Endothelial cell of umbilical vein (primary cell): Measurements from ENCODE around the gene METTL26. TPM values are rescaled to one million over a fixed set of nuclear protein-coding genes. Genes with fewer than 3 reads are reported as not detected.

Experiments used
- BruUV-seq: library from RNA; stranded (reverse); fragments of 400-500 nt; replicated peaks from 2 replicates; lab custom pipeline; 2021; lab: Mats Ljungman, UMichigan
- CTCF ChIA-PET: fragments of 300-600, 350-600 bp; sonication (Branson Sonifier 250); formaldehyde crosslinking; loops from one replicate; lab custom pipeline; 2021; ENCODE audit warnings: antibody characterized with exemption, inconsistent platforms; lab: Charles Lee
- POLR2A ChIA-PET: fragments of 300-600, 350-600 bp; sonication (Branson Sonifier 250); formaldehyde crosslinking; loops from one replicate; lab custom pipeline; 2021; ENCODE audit warnings: antibody characterized with exemption, inconsistent platforms; lab: Charles Lee
- DNase-seq: peaks from one replicate; pipeline ENCODE4 v3.0.0-alpha.2; 2011; ENCODE audit warnings: low read depth, low spot score
- FAIRE-seq: peaks from 2 replicates; lab custom pipeline; 2011; peaks lifted over from hg19 to GRCh38; lab: Jason Lieb, UNC
- H2AFZ ChIP-seq: 2 replicates; pipeline ENCODE4 v1.6.0; 2012; ENCODE audit warnings: low read depth, low read length, control low read depth, inconsistent platforms
- H3K27ac ChIP-seq: 2 replicates; pipeline ENCODE4 v1.5.1; 2011; ENCODE audit warnings: low read depth, mild to moderate bottlenecking, control low read depth, low read length, moderate library complexity; ENCODE audit not compliant: insufficient read depth
- H3K27me3 ChIP-seq, 2 experiments: 2 replicates each; pipeline versions ENCODE4 v1.6.0 to v1.6.1; 2011; ENCODE audit warnings: low read length in 2 of 2, mixed read lengths in 1 of 2; ENCODE audit not compliant: control insufficient read depth in 2 of 2, insufficient read depth in 2 of 2
- H3K36me3 ChIP-seq, 2 experiments: 2 replicates in 1 of 2; 3 replicates in 1 of 2; pipeline ENCODE4 v1.5.1; 2011; ENCODE audit warnings: low read length in 2 of 2, mild to moderate bottlenecking in 1 of 2, moderate library complexity in 1 of 2; ENCODE audit not compliant: control insufficient read depth in 2 of 2, insufficient read depth in 2 of 2; ENCODE audit errors: extremely low read depth in 1 of 2
- H3K4me1 ChIP-seq: 3 replicates; pipeline ENCODE4 v1.5.1; 2011; ENCODE audit warnings: mild to moderate bottlenecking, low read length; ENCODE audit not compliant: control insufficient read depth, insufficient read depth; ENCODE audit errors: extremely low read depth
- H3K4me2 ChIP-seq: 2 replicates; pipeline ENCODE4 v1.6.1; 2011; ENCODE audit warnings: low read length, control low read depth, mixed read lengths; ENCODE audit not compliant: insufficient read depth
- H3K4me3 ChIP-seq, 3 experiments: fragments of 200-600 bp in 1 of 3; sonication (generic), shearing (Covaris generic) in 1 of 3; replicated peaks in 1 of 3; 2 replicates each; pipeline ENCODE4 v1.5.1; 2011 to 2016; ENCODE audit warnings: control low read depth in 3 of 3, low read length in 3 of 3, mild to moderate bottlenecking in 2 of 3, inconsistent platforms in 1 of 3, low read depth in 1 of 3, moderate library complexity in 1 of 3; ENCODE audit not compliant: insufficient read depth in 1 of 3
- H3K79me2 ChIP-seq: 2 replicates; pipeline ENCODE4 v1.6.0; 2012; ENCODE audit warnings: low read length, inconsistent platforms; ENCODE audit not compliant: control insufficient read depth, insufficient read depth
- H3K9ac ChIP-seq: replicated peaks from 2 replicates; pipeline ENCODE3; 2011; ENCODE audit warnings: low read length, control low read depth; ENCODE audit not compliant: insufficient read depth; ENCODE audit errors: extremely low read depth
- H3K9me1 ChIP-seq: replicated peaks from 3 replicates; pipeline ENCODE4 v1.6.0; 2011; ENCODE audit warnings: mild to moderate bottlenecking, low read length; ENCODE audit not compliant: control insufficient read depth, insufficient read depth; ENCODE audit errors: extremely low read depth
- H3K9me3 ChIP-seq: replicated peaks from 2 replicates; pipeline ENCODE4 v1.5.1; 2012; ENCODE audit warnings: low read length, inconsistent platforms; ENCODE audit not compliant: control insufficient read depth, insufficient read depth
- H4K20me1 ChIP-seq: replicated peaks from 2 replicates; pipeline ENCODE3; 2011; ENCODE audit warnings: mild to moderate bottlenecking, low read length; ENCODE audit not compliant: control insufficient read depth, insufficient read depth; ENCODE audit errors: extremely low read depth
- CTCF ChIP-seq, 2 donors: IDR thresholded peaks; 1 replicate in 1 of 2; 2 replicates in 1 of 2; pipeline ENCODE4 v1.5.1; 2011; ENCODE audit warnings: low read length in 2 of 2, mild to moderate bottlenecking in 2 of 2, moderate library complexity in 2 of 2, control low read depth in 1 of 2, inconsistent platforms in 1 of 2, low read depth in 1 of 2; ENCODE audit not compliant: insufficient read depth in 1 of 2; ENCODE audit errors: extremely low read depth in 1 of 2
- FOS ChIP-seq: IDR thresholded peaks from 2 replicates; pipeline ENCODE4 v1.6.1; 2011; ENCODE audit warnings: mild to moderate bottlenecking, low read length, moderate library complexity, borderline replicate concordance; ENCODE audit not compliant: insufficient read depth
- GATA2 ChIP-seq: IDR thresholded peaks from 2 replicates; pipeline ENCODE4 v1.7.0; 2011; ENCODE audit warnings: low read depth, mild to moderate bottlenecking, moderate library complexity, mixed read lengths, low read length; ENCODE audit not compliant: insufficient read length, insufficient read depth
- MYC ChIP-seq: IDR thresholded peaks from one replicate; pipeline ENCODE4 v1.6.1; 2011; ENCODE audit warnings: mild to moderate bottlenecking, low read depth, low read length
- POLR2A ChIP-seq: IDR thresholded peaks from 2 replicates; pipeline ENCODE4 v1.6.1; 2012; ENCODE audit warnings: low read depth, mild to moderate bottlenecking, control low read depth, low read length
- dilution Hi-C: fragments of 300-500 bp; cut with MboI; formaldehyde crosslinking; loops from one replicate; pipeline ENCODE4 v1.15.0; 2019; ENCODE audit warnings: low sequenced_read_pairs; ENCODE audit not compliant: extremely low pct_ligation_motif_present
- intact Hi-C: fragments of 100-400 bp; cut with micrococcal nuclease; formaldehyde crosslinking; loops from one replicate; pipeline ENCODE4 v1.10.0; 2022
- polyA plus RNA-seq, 4 experiments: library from polyadenylated mRNA; depleted of rRNA in 3 of 4; stranded (reverse) in 3 of 4; unstranded in 1 of 4; fragments of >200 nt; gene quantifications; 2 replicates each; pipeline versions ENCODE4 v1.2.1 to v1.2.3, GENCODE V29; 2011 to 2012; ENCODE audit warnings: missing spikeins in 1 of 4
- total RNA-seq: library from RNA; stranded (reverse); gene quantifications from 2 replicates; pipeline ENCODE4 v1.2.3, GENCODE V29; 2021

The METTL26 gene
- total and polyA plus RNA-seq, 2 donors (not counting 3 experiments of a cell fraction or from before 2014, with no cell fraction given), result 114 to 138 TPM

- ChIA-PET CTCF (no interaction called here), POLR2A (no interaction called here)
- H3K9me1 ChIP-seq, result no peaks in the 10 kb centered on the region
- H3K79me2 ChIP-seq, result peaks cover 20% of the 10 kb centered on the region
- no peak overlapping the region for H3K4me3 ChIP-seq
- no peak for TF ChIP-seq CTCF (IDR thresholded peaks at IDR 0.05; ENCODE audit: extremely low read depth in 1 of 2, insufficient read depth in 1 of 2, low read depth in 1 of 2, low read length in 2 of 2)
- TF ChIP-seq FOS, result no peak
- TF ChIP-seq POLR2A, result no peak
- TF ChIP-seq MYC, result no peak
- no peak for TF ChIP-seq GATA2
- H3K27ac ChIP-seq, result no peak overlapping the region
- no TSS peak for BruUV-seq
- no peaks in the 10 kb centered on the region for H4K20me1 ChIP-seq
- H3K27me3 ChIP-seq, result no peaks in the 10 kb centered on the region
- H2AFZ ChIP-seq, result no peak overlapping the region
- DNase-seq (no peak), FAIRE-seq (no peak)
- H3K36me3 ChIP-seq, result peaks cover 6 to 16% of the 10 kb centered on the region in 2 experiments
- H3K4me1 ChIP-seq, result peaks cover 15% of the 10 kb centered on the region
- intact Hi-C loops (no loop called here), dilution Hi-C loops (no loop called here)
- no peaks in the 10 kb centered on the region for H3K9me3 ChIP-seq
- no peak overlapping the region for H3K4me2 ChIP-seq
- no peak overlapping the region for H3K9ac ChIP-seq
Observed at GRCh38 chr16:677316-678190, 41.4 kb upstream of the METTL26 start.
